Measurements from ENCODE around the gene RIIAD1. TPM values are rescaled to one million over a fixed set of nuclear protein-coding genes. Genes with fewer than 3 reads are reported as not detected.

RIIAD1 gene
- polyA plus RNA-seq, 1 of the 3 experiments (the other 2 are of a cell fraction): not detected

- TF ChIP-seq EZH2phosphoT487 (IDR thresholded peaks at IDR 0.05; ENCODE audit: borderline replicate concordance, low read depth): no peak
- no peak for TF ChIP-seq JUND (IDR thresholded peaks at IDR 0.05)
- no peak for TF ChIP-seq FOSL2 (IDR thresholded peaks at IDR 0.05; ENCODE audit: borderline replicate concordance, low read depth)
- TF ChIP-seq IRF3 (IDR thresholded peaks at IDR 0.05; ENCODE audit: low read depth, low read length): no peak
Observed at GRCh38 chr1:151737026-151737425, 15.7 kb downstream of the RIIAD1 start (continued).

- H3K4me1 ChIP-seq (ENCODE audit: control insufficient read depth in 1 of 2, insufficient read depth in 2 of 2, low read depth in 1 of 2, low read length in 1 of 2): peaks cover 0 to 4% of the 10 kb centered on the region in 2 experiments; a peak in 1 of 4 replicates
- DNase-seq: no peak
- H3F3A ChIP-seq (replicated peaks; ENCODE audit: insufficient read depth): no peaks in the 10 kb centered on the region
- H3K9ac ChIP-seq: no peak overlapping the region
- no peaks in the 10 kb centered on the region for H3K79me2 ChIP-seq (ENCODE audit: insufficient read depth)
- no peak overlapping the region for H3K4me2 ChIP-seq
- H3K27me3 ChIP-seq (ENCODE audit: insufficient read depth): peaks cover 16% of the 10 kb centered on the region; the same call in 1 of the 2 replicates
- no peak overlapping the region for H3K4me3 ChIP-seq (ENCODE audit: low read depth in 2 of 2, low read length in 1 of 2)
- no peaks in the 10 kb centered on the region for H4K20me1 ChIP-seq (ENCODE audit: insufficient read depth)
- no peak overlapping the region for H2AFZ ChIP-seq (ENCODE audit: low read depth)
- H3K36me3 ChIP-seq (replicated peaks in 1 of 2; ENCODE audit: control insufficient read depth in 1 of 2, insufficient read depth in 2 of 2, low read length in 1 of 2): no peaks in the 10 kb centered on the region
- POLR2A ChIA-PET: no interaction called here
- no peak for TF ChIP-seq EZH2phosphoT487 (IDR thresholded peaks at IDR 0.05; ENCODE audit: borderline replicate concordance, low read depth)
- TF ChIP-seq EP300 (IDR thresholded peaks at IDR 0.05; ENCODE audit: borderline replicate concordance in 1 of 2, low read depth in 1 of 2, low read length in 1 of 2): no peak
- no peak for TF ChIP-seq SIN3A (IDR thresholded peaks at IDR 0.05; ENCODE audit: borderline replicate concordance, low read depth, low read length)
- no peak for TF ChIP-seq MAX (IDR thresholded peaks at IDR 0.05; ENCODE audit: low read depth)
- TF ChIP-seq GATA2 (CRISPR knock-in tag; IDR thresholded peaks at IDR 0.05): no peak
- no peak for TF ChIP-seq ELF1 (IDR thresholded peaks at IDR 0.05)
- no peak for TF ChIP-seq PBX3 (IDR thresholded peaks at IDR 0.05)
- TF ChIP-seq RXRA (IDR thresholded peaks at IDR 0.05; ENCODE audit: borderline replicate concordance, low read depth): no peak
- no peak for TF ChIP-seq YY1 (IDR thresholded peaks at IDR 0.05; ENCODE audit: low read depth)
- TF ChIP-seq GABPA (IDR thresholded peaks at IDR 0.05; ENCODE audit: low read depth): no peak
- no peak for TF ChIP-seq POLR2AphosphoS5 (IDR thresholded peaks at IDR 0.05; ENCODE audit: low read depth, low read length)
- TF ChIP-seq TCF12 (IDR thresholded peaks at IDR 0.05): no peak
- no peak for TF ChIP-seq RFX5 (IDR thresholded peaks at IDR 0.05; ENCODE audit: low read length)
- no peak for TF ChIP-seq CHD2 (IDR thresholded peaks at IDR 0.05; ENCODE audit: low read length, partially characterized antibody)
- TF ChIP-seq FOSL2 (IDR thresholded peaks at IDR 0.05; ENCODE audit: borderline replicate concordance, low read depth): no peak
- TF ChIP-seq RAD21 (IDR thresholded peaks at IDR 0.05; ENCODE audit: low read length): no peak
- TF ChIP-seq NFIC (IDR thresholded peaks at IDR 0.05; ENCODE audit: borderline replicate concordance): no peak
- CTCF ChIA-PET: interaction anchor here (1.6 to 3.3 kb wide), 2 partner anchors 99 to 144 kb away, joined by 4 to 12 read pairs; no protein-coding TSS in a partner anchor
- no peak overlapping the region for H3K27ac ChIP-seq (ENCODE audit: low read depth in 2 of 2, low read length in 1 of 2)
- H3K9me3 ChIP-seq: no peaks in the 10 kb centered on the region
- H3K9me2 ChIP-seq: no peaks in the 10 kb centered on the region
Observed at GRCh38 chr1:151737479-151737878, 16.2 kb downstream of the RIIAD1 start.

Measured in SK-N-SH (cell line).